GM19025 (cell line): Measurements from ENCODE around the gene LMF1.
"Not testable (repeated sequence)": the region's sequence is repeated elsewhere in the genome, so short reads cannot be mapped to it uniquely, and the experiment has no call there.

Experiments used
- ATAC-seq: cut with Tn5 transposase; IDR thresholded peaks from one replicate; pipeline ENCODE4 v1.9.1; 2021; ENCODE audit warnings: mild to moderate bottlenecking, low read depth, moderate library complexity; ENCODE audit not compliant: unreplicated experiment

Gene LMF1

DNA sequence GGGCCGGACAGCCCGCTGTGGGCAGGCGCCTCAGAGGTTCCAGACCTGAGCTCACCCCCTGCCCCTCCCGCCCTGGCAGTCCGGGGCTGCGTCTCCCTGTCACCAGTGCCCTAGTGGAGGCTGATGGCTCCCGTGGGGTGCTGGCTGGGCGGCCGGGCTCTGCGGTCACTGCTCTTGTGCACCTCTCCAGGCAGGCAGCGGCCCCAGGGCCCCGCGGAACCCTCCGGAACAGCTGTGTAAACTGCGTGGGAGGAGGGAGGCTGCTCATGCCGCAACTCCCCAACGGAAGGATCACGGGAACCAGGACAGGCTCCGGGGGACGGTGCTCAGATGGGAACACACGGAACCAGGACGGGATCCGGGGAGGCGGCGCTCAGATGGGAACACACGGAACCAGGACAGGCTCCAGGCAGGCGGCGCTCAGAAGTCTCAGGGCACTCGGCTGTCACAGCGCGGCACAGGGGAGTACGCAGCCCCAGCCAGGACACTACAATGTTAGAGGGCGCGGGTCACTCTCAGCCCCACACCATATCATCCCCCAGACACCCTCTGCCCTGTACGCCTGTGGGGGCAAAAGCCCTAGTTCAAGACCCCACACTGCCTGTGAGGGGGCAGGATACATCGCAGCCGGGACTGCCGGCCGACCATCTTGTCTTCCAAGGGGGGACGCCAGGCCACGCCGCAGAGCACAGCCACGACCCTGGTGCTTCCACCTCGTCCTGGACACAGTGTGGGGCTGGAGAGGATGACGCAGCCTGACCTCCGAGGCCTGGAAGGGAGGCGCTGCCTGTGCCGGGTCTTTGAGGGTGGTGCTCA lies 96.2 kb downstream of the LMF1 start:
- no peak for ATAC-seq

- ATAC-seq: no peak
Observed at GRCh38 chr16:873889-874288, 96.9 kb downstream of the LMF1 start.

- ATAC-seq: no peak
Observed at GRCh38 chr16:873243-873661, 97.5 kb downstream of the LMF1 start.

DNA sequence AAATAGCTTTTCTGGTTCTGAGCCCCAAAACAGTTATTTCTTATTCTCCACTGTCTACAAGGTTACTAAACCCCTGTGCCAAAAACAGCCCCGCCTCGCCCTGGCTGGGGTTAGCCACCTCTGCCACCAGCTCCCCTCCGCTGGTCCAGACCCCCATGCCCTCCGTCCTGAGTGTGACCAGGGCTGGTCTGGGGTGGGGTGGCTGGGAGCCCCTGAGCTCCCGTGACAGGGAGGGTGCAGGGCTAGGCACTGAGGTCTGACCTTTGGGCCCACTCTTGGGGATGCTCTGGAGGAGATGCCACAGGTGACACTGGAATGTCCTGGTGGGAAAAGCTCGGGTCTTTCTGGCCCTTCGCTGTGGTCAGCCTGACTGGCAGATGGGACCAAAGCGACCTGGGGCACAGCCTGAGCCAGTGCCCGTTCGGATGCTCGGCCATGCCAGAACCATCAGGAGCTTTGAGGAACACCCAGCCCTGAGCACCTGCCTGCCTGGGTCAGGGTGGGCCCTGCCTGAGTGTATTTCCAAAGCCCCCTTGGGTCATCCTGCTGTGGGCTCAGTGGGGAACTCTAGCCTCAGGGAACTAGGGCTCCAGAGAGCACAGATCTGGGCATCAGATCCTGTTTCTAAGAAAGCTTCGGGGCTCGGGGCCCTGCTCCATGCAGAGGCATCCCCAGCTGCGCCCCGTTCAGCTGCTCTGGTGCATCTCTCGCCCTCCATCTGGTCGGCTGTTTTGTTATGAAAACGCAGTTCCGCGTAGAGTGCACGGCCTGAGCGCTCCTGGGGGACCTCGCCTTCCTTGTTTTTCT lies 98.1 kb downstream of the LMF1 start:
- ATAC-seq: no peak

DNA sequence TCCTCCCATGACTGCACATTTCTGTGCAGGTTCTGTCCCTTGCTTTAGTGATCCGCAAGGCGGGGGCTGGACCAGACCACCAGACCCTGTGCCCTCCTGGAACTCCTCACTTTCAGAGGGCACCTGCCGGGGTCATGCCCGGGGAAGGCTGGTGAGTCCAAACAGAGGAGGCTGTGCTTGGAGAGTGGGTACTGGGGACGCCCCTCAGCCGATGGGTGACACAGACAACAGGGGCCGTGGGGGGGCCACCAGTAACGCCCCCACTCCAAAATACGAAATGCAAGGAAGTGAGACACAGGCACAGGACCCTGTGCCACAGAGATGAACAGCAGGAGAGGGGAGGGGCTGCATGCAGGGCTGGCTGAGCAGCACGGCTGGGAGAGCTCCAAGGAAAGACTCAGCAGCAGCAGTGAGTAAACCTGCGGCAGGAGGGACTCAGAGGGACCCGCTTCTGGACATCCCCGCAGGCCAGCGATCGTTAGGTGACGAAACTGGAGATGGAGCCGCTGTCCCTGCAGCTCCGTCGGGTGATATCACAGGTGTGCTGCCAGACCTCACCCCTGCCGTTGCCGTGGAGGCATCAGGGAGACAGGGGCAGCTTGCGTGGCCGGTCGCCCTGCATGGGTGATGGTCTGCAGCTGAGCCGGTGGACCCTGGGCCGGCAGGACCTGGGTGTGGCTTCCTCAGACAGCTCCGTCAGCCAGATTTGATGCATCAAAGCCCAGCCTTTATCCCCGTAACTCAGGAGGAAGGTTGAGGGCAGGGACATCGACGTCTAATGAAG lies 99.0 kb downstream of the LMF1 start:
- ATAC-seq: no peak

- ATAC-seq: no peak
Observed at GRCh38 chr16:870856-871561, 99.8 kb downstream of the LMF1 start.

DNA sequence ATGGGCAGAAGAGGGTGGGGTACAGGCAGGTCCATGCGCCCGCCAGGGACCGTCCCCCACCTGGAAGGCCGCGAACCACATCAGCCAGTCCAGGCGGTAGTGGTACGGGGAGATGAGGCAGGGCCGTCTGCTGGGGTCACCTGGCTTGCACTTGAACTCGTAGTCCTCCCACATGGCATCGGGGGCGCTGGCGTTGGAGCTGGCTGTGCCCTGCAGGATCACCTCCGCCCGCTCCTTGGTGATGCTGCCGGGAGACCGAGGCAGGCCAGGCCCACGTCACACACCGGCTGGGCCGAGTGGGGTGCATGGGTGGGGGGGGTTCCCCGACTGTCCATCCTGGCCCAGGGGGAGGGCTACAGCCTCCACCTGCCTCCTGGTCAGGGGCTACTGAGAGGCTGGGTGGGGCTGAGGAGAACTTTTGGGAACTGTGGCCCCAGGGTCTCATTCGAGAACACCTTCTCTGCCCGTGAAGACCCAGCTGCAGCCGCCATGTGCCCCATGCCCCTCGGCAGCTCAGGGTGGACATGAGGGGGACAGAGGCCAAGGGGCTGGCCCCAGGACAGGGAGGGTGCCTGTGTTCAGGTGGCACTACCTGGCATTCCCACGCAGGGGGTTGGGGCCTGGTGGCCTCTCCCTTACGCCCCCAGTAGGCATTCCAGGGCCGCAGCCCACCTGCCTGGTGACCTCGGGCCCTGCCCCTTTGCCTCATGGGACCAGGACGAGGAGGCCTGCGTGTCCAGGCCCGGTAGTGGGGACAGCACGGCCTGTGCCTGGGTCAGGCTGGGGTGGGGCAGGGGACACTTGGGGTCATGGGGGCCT lies 100.8 kb downstream of the LMF1 start:
- no peak for ATAC-seq

GRCh38 chr16:868846-869822 lies 101.7 kb downstream of the LMF1 start:
- no peak for ATAC-seq

DNA sequence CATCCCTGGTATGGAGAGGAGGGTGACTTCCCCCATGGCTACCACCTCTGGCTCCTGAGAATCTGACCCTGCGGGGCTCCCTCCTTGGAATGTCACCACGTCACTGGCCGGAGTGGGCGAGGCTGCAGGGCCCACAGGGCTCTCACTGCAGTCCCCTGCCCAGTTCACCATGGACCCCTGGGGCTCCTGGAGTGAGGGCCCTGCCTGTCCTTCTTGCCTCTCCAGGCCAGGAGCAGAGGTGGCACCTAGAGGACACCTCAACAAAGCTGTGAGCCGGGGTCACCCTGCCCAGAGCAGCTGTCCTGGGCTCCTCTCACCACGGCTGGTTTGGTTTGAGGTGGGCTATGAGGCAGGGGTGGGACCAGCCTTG lies 102.4 kb downstream of the LMF1 start:
- ATAC-seq: no peak

DNA sequence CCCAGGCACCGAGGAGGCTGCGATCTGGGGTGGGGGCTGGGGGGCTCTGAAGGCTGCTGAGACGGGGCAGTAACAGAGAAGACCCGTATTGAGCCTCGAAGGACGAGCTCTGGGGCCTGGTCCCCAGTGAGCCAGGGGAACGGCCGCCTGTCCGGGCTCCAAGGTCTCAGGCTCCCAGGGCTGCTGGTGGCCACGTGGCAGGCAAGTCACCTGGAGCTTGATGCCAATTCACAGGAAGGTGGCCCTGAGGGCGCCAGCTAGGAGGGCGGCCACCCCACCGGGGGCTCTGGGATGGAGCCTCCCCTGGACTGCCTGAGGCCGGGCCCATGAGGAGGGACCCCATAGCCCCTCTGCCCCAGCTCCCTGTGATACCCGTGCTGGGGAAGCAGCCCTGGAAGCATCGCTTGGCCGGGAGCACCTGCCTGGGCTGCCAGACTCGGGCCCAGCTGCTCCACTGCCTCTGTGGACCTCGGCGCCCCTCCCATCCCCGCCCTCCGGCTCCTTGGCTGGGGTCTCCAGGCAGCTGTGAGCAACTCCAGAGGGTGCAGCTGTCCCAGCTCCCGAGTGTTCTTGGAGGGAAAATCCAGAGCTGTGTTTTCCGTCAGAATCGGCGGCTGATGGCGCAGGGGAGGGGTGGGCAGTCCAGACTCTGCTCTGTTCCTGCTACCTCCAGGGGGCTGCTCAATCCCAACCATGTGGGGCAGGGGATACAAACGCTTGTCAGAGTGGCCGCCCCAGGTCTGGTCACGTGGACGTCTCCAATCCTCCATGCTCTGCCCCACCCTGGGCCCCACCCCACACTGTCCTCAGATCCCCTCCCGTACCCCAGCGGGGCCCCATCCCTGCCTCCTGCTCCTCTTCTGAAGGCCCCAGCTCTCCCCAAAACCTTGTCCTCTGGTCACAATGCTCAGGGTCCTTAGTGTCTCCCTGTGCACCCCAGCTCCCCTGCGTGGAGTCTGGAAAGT lies 103.1 kb downstream of the LMF1 start:
- ATAC-seq: no peak

GRCh38 chr16:866252-866896 lies 104.4 kb downstream of the LMF1 start:
- ATAC-seq: no peak

DNA sequence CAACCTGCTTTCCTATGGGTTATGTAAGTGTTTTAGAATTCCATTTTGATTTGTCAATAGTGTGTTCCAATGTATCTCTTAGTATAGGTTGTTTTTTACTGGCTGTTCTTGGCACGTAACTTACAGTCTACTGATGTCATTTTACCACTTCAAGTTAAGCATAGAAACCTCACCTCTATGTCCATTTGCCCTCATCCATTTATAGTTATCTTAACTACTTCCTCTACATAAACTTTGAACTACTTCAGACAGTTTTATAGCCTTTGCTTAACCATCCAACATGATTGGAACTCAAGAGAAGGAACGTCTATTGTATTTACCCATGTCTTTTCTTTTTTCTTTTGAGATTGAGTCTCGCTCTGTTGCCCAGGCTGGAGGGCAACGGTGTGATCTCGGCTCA lies 105.8 kb downstream of the LMF1 start:
- no peak for ATAC-seq

GRCh38 chr16:861446-861845 lies 109.3 kb downstream of the LMF1 start:
- ATAC-seq: no peak

- ATAC-seq: no peak
Observed at GRCh38 chr16:860891-861290, 109.9 kb downstream of the LMF1 start.

DNA sequence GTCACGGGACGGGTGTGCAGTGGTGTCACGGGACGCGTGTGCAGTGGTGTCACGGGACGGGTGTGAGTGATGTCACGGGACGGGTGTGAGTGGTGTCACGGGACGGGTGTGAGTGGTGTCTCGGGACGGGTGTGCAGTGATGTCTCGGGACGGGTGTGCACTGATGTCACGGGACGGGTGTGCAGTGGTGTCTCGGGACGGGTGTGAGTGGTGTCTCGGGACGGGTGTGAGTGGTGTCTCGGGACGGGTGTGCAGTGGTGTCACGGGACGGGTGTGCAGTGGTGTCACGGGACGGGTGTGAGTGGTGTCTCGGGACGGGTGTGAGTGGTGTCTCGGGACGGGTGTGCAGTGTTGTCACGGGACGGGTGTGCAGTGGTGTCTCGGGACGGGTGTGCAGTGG lies 111.8 kb downstream of the LMF1 start:
- ATAC-seq: not testable (repeated sequence)

DNA sequence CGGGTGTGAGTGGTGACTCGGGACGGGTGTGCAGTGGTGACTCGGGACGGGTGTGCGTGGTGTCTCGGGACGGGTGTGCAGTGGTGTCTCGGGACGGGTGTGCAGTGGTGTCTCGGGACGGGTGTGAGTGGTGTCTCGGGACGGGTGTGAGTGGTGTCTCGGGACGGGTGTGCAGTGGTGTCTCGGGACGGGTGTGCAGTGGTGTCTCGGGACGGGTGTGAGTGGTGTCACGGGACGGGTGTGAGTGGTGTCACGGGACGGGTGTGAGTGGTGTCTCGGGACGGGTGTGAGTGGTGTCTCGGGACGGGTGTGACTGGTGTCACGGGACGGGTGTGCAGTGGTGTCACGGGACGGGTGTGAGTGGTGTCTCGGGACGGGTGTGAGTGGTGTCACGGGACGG lies 112.3 kb downstream of the LMF1 start:
- ATAC-seq: not testable (repeated sequence)

GRCh38 chr16:856811-857210 lies 114.0 kb downstream of the LMF1 start:
- no peak for ATAC-seq
